Measurements from ENCODE around the gene KIRREL1.

KIRREL1 gene

DNA sequence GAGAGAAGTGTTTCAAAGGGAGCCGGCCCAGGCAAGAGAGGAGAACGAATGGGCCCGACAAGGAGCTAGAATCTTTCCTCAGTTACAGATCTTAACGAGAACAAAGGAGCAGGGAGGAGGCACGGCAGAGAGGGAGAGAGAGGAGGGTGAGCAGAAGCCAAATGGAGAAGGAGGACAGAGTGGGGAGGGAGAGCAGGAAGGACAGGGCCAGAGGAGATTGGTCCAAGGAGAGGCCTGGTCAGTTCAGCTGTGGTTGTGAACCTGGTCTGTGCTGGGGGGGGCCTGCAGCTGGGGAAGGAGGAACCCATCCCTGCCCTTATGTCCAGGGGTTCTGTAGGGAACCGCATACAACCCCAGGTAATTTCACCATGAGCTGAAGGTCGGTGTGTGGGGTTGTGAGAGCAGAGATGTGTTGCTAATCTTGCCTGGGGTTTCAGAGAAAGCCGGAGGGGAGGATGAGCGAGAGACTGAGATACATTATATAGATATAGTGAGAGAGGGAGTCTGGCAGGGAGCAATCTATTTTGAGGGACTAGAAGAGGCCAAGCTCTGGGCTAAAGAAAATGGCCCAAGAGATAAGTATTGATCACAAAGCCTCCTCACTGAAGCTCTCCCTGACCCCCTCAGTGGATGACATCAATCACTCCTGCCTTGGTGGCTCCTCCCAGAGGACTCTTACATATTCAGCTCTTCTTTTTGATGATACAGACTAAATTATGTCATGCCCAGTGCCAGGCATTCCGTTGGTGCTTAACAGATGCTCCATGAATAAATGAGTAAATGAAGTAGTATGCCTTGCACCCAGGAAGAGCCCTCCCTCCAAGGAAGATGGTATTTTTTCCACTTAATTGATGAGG is 123.1 kb downstream of the KIRREL1 start:
- no peak for DNase-seq (ENCODE audit: low spot score)
- no peak for TF ChIP-seq CTCF (IDR thresholded peaks at IDR 0.05; ENCODE audit: borderline replicate concordance, control extremely low read depth, extremely low read depth, insufficient read depth, missing control alignments)
- in situ Hi-C loops (cut with MboI; ENCODE audit: low sequenced_read_pairs, unreplicated experiment), result no loop called here

GRCh38 chr1:158117854-158118704 is 124.6 kb downstream of the KIRREL1 start:
- in situ Hi-C loops (cut with MboI; ENCODE audit: low sequenced_read_pairs, unreplicated experiment), result no loop called here
- DNase-seq (ENCODE audit: low spot score), result peak; percentile 53
- TF ChIP-seq CTCF (IDR thresholded peaks at IDR 0.05; ENCODE audit: borderline replicate concordance, control extremely low read depth, extremely low read depth, insufficient read depth, missing control alignments), result no peak

GRCh38 chr1:158118713-158119402 is 125.4 kb downstream of the KIRREL1 start:
- DNase-seq (ENCODE audit: low spot score), result no peak
- no peak for TF ChIP-seq CTCF (IDR thresholded peaks at IDR 0.05; ENCODE audit: borderline replicate concordance, control extremely low read depth, extremely low read depth, insufficient read depth, missing control alignments)
- in situ Hi-C loops (cut with MboI; ENCODE audit: low sequenced_read_pairs, unreplicated experiment), result no loop called here

DNA sequence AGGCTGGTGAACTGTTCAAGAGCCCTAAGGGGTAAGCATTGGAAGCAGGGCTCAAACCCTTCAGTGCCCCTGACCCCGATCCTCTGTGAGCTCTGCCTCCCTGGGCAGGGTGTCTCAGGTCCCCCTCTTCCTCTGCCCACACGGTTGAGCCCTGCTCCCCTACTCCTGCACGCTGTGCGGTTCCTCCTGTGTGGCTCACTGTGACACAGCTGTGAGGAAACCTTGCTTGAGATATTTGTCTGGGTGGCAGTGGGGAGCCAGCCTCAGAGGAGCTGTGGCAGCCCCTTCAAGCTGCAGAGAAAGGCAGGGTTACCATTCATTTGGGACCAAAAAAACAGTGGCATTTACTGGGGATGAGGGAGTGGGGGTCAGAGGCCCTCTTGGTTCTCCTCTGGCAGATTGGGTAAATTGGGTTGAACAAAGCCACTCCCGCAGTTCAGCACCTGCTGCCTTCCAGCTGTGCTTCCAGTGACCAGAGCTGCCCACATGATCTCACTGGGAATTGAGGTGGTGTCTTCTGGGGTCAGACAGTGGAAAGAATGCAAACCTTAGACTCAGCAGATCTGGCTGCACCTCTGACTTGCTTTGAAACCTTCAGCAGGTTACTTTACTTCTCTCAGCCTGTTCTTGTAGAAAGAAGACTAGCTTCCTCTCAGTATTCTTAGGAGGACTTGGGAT is 126.7 kb downstream of the KIRREL1 start:
- in situ Hi-C loops (cut with MboI; ENCODE audit: low sequenced_read_pairs, unreplicated experiment), result loop anchor here (10.0 kb wide), 1 partner anchor 135 kb away; no protein-coding TSS in a partner anchor
- no peak for TF ChIP-seq CTCF (IDR thresholded peaks at IDR 0.05; ENCODE audit: borderline replicate concordance, control extremely low read depth, extremely low read depth, insufficient read depth, missing control alignments)
- no peak for DNase-seq (ENCODE audit: low spot score)

- in situ Hi-C loops (cut with MboI; ENCODE audit: low sequenced_read_pairs, unreplicated experiment), result loop anchor here (10.0 kb wide), 1 partner anchor 137 kb away; no protein-coding TSS in a partner anchor
- DNase-seq (ENCODE audit: low spot score), result peak; percentile 47
- peak; percentile 53 for TF ChIP-seq CTCF (IDR thresholded peaks at IDR 0.05; ENCODE audit: borderline replicate concordance, control extremely low read depth, extremely low read depth, insufficient read depth, missing control alignments)
These were observed 128.3 kb downstream of the KIRREL1 start for GRCh38 chr1:158121604-158122254.

Data from GM13976 (cell line).